PC-3 (cell line): ENCODE results near the gene SLC6A20. TPM values are rescaled to one million over a fixed set of nuclear protein-coding genes. Genes with fewer than 3 reads are reported as not detected.

Experiments
- ATAC-seq: fragments of 200-7000 bp; cut with Tn5 transposase; 2 replicates; pipeline ENCODE4 v1.9.1; 2020; ENCODE audit warnings: mild to moderate bottlenecking, moderate library complexity
- BruUV-seq: library from RNA; stranded (reverse); fragments of 400-500 nt; replicated peaks from 2 replicates; lab custom pipeline; 2021; lab: Mats Ljungman, UMichigan
- CTCF ChIA-PET: fragments of 300-600 bp; sonication (Branson Sonifier 250); formaldehyde crosslinking; loops from one replicate; lab custom pipeline; 2022; ENCODE audit warnings: antibody characterized with exemption; lab: Charles Lee
- POLR2A ChIA-PET: fragments of 300-600 bp; sonication (Branson Sonifier 250); formaldehyde crosslinking; loops from one replicate; lab custom pipeline; 2022; ENCODE audit warnings: antibody characterized with exemption; ENCODE audit not compliant: unreplicated experiment; lab: Charles Lee
- DNase-seq: peaks from one replicate; pipeline ENCODE4 v3.0.0-alpha.2; 2015
- H2AFZ ChIP-seq: fragments of 300-600 bp; sonication (generic); 2 replicates; pipeline ENCODE4 v1.6.0; 2016; ENCODE audit warnings: antibody characterized with exemption, low read length
- H3F3A ChIP-seq: fragments of 300-600 bp; sonication (generic); one replicate; pipeline ENCODE4 v1.6.0; 2017; ENCODE audit warnings: antibody characterized with exemption, low read length, control low read depth, mild to moderate bottlenecking; ENCODE audit not compliant: unreplicated experiment
- H3K27ac ChIP-seq: fragments of 300-600 bp; sonication (generic); 2 replicates; pipeline ENCODE4 v1.5.1; 2016; ENCODE audit warnings: mild to moderate bottlenecking, low read length
- H3K27me3 ChIP-seq: fragments of 300-600 bp; sonication (generic); 2 replicates; pipeline ENCODE4 v1.6.1; 2016; ENCODE audit warnings: low read length, mixed read lengths
- H3K36me3 ChIP-seq: fragments of 300-600 bp; sonication (generic); 2 replicates; pipeline ENCODE4 v1.6.1; 2016; ENCODE audit warnings: low read depth, mixed run types, low read length, mixed read lengths
- H3K4me1 ChIP-seq: fragments of 300-600 bp; sonication (generic); 2 replicates; pipeline ENCODE4 v1.5.1; 2016; ENCODE audit warnings: low read length; ENCODE audit not compliant: insufficient read depth
- H3K4me2 ChIP-seq: fragments of 300-600 bp; sonication (generic); 2 replicates; pipeline ENCODE4 v1.6.0; 2016; ENCODE audit warnings: low read length
- H3K4me3 ChIP-seq: fragments of 300-600 bp; sonication (generic); 2 replicates; pipeline ENCODE4 v1.5.1; 2016; ENCODE audit warnings: mild to moderate bottlenecking, low read length, mixed read lengths
- H3K79me2 ChIP-seq: fragments of 300-600 bp; sonication (generic); 2 replicates; pipeline ENCODE4 v1.6.1; 2017; ENCODE audit warnings: low read length, mixed read lengths
- H3K9ac ChIP-seq: fragments of 300-600 bp; sonication (generic); 2 replicates; pipeline ENCODE4 v1.6.0; 2016; ENCODE audit warnings: mild to moderate bottlenecking, low read length
- H3K9me2 ChIP-seq: fragments of 300-600 bp; sonication (generic); replicated peaks from 2 replicates; pipeline ENCODE4 v1.6.1; 2016; ENCODE audit warnings: mixed run types, low read length, mixed read lengths
- H3K9me3 ChIP-seq: fragments of 300-600 bp; sonication (generic); 2 replicates; pipeline ENCODE4 v1.6.1; 2016; ENCODE audit warnings: low read length, mixed read lengths
- H4K20me1 ChIP-seq: fragments of 300-600 bp; sonication (generic); 2 replicates; pipeline ENCODE4 v1.6.1; 2016; ENCODE audit warnings: low read length, mixed read lengths
- CTCF ChIP-seq: fragments of 300-600 bp; sonication (generic); conservative IDR thresholded peaks from 2 replicates; pipeline ENCODE4 v1.5.1; 2017; ENCODE audit warnings: antibody characterized with exemption, low read depth, mild to moderate bottlenecking, low read length
- EZH2 ChIP-seq: fragments of 300-600 bp; sonication (generic); IDR thresholded peaks from one replicate; pipeline ENCODE4 v1.6.1; 2017; ENCODE audit warnings: antibody characterized with exemption, mild to moderate bottlenecking, low read length; ENCODE audit not compliant: unreplicated experiment
- EZH2phosphoT487 ChIP-seq: fragments of 300-600 bp; sonication (generic); IDR thresholded peaks from 2 replicates; pipeline ENCODE4 v1.6.1; 2018; ENCODE audit warnings: mild to moderate bottlenecking, antibody characterized with exemption, low read length, borderline replicate concordance
- intact Hi-C: fragments of 100-400 bp; cut with micrococcal nuclease; formaldehyde crosslinking; loops from 2 replicates; pipeline ENCODE4 v1.9.0; 2023
- total RNA-seq: library from RNA; depleted of rRNA; stranded (reverse); fragments of >200 nt; gene quantifications from 2 replicates; pipeline ENCODE4 v1.2.3, GENCODE V29; 2014

Gene SLC6A20
- total RNA-seq, 1 experiment from 2014 or later: not detected

GRCh38 chr3:45748068-45748467 lies 48.3 kb downstream of the SLC6A20 start:
- H3K27me3 ChIP-seq: no peaks in the 10 kb centered on the region
- H3K36me3 ChIP-seq: no peaks in the 10 kb centered on the region; the same call in 1 of the 2 replicates
- H3K9me2 ChIP-seq: no peaks in the 10 kb centered on the region
- no peak for DNase-seq
- peak; percentile 22; the same call in 1 of the 2 replicates for ATAC-seq
- TF ChIP-seq EZH2 (no peak), EZH2phosphoT487 (no peak)
- ChIA-PET POLR2A (no interaction called here), CTCF (interaction anchor here (0.6 kb wide), 1 partner anchor 66 kb away, joined by 3 read pairs; no protein-coding TSS in a partner anchor)
- BruUV-seq: no TSS peak
- H3K4me3 ChIP-seq: no peak overlapping the region
- H3K9ac ChIP-seq: no peak overlapping the region
- no peak overlapping the region for H3K27ac ChIP-seq
- H3K4me2 ChIP-seq: no peak overlapping the region
- H2AFZ ChIP-seq: no peak overlapping the region
- no peaks in the 10 kb centered on the region for H3K4me1 ChIP-seq
- H3F3A ChIP-seq: no peaks in the 10 kb centered on the region
- no peaks in the 10 kb centered on the region for H3K9me3 ChIP-seq
- intact Hi-C loops: no loop called here
- H3K79me2 ChIP-seq: no peaks in the 10 kb centered on the region
- no peaks in the 10 kb centered on the region for H4K20me1 ChIP-seq

- intact Hi-C loops: no loop called here
- no peaks in the 10 kb centered on the region for H3K9me2 ChIP-seq
- H3K9me3 ChIP-seq: no peaks in the 10 kb centered on the region
- BruUV-seq: no TSS peak
- no peak overlapping the region for H3K9ac ChIP-seq
- no peak overlapping the region for H3K27ac ChIP-seq
- H3F3A ChIP-seq: no peaks in the 10 kb centered on the region
- H3K36me3 ChIP-seq: peaks cover 6% of the 10 kb centered on the region; the same call in 1 of the 2 replicates
- ChIA-PET CTCF (interaction anchor here (0.6 kb wide), 1 partner anchor 67 kb away, joined by 3 read pairs; no protein-coding TSS in a partner anchor), POLR2A (no interaction called here)
- no peaks in the 10 kb centered on the region for H3K79me2 ChIP-seq
- no peak overlapping the region for H3K4me3 ChIP-seq
- H3K4me1 ChIP-seq: no peaks in the 10 kb centered on the region
- TF ChIP-seq CTCF (no peak), EZH2phosphoT487 (no peak), EZH2 (no peak)
- no peak for DNase-seq
- no peak overlapping the region for H3K4me2 ChIP-seq
- no peaks in the 10 kb centered on the region for H3K27me3 ChIP-seq
- H2AFZ ChIP-seq: no peak overlapping the region
- no peak for ATAC-seq
- H4K20me1 ChIP-seq: no peaks in the 10 kb centered on the region
Measured at GRCh38 chr3:45746777-45747622, 49.3 kb downstream of the SLC6A20 start.

GRCh38 chr3:45746165-45746776 lies 50.1 kb downstream of the SLC6A20 start:
- H3K36me3 ChIP-seq: peaks cover 7% of the 10 kb centered on the region; the same call in 1 of the 2 replicates
- ChIA-PET CTCF (no interaction called here), POLR2A (no interaction called here)
- no peak overlapping the region for H3K4me3 ChIP-seq
- H3K9me2 ChIP-seq: no peaks in the 10 kb centered on the region
- no peaks in the 10 kb centered on the region for H3K27me3 ChIP-seq
- no peak overlapping the region for H3K4me2 ChIP-seq
- no peaks in the 10 kb centered on the region for H4K20me1 ChIP-seq
- H3K9ac ChIP-seq: no peak overlapping the region
- H3K4me1 ChIP-seq: no peaks in the 10 kb centered on the region
- no peak for ATAC-seq
- no peak for TF ChIP-seq CTCF
- no peak for TF ChIP-seq EZH2phosphoT487
- TF ChIP-seq EZH2: no peak
- H2AFZ ChIP-seq: no peak overlapping the region
- intact Hi-C loops: no loop called here
- no TSS peak for BruUV-seq
- DNase-seq: no peak
- no peaks in the 10 kb centered on the region for H3F3A ChIP-seq
- H3K27ac ChIP-seq: no peak overlapping the region
- no peaks in the 10 kb centered on the region for H3K9me3 ChIP-seq
- H3K79me2 ChIP-seq: no peaks in the 10 kb centered on the region
